BE2C (cell line): ENCODE measurements around the gene PPP1R14B.

Source experiments
- DNase-seq: peaks from one replicate; pipeline ENCODE4 v3.0.0-alpha.2; 2020
- H3K27me3 ChIP-seq: fragments of 250-450 bp; sonication (Bioruptor Pico); 2 replicates; pipeline ENCODE4 v1.5.1; 2020; ENCODE audit warnings: mild to moderate bottlenecking
- H3K36me3 ChIP-seq: fragments of 250-450 bp; sonication (Bioruptor Pico); 2 replicates; pipeline ENCODE4 v1.5.1; 2020; ENCODE audit warnings: mild to moderate bottlenecking
- H3K4me1 ChIP-seq: fragments of 250-450 bp; sonication (Bioruptor Pico); 2 replicates; pipeline ENCODE4 v1.5.1; 2020
- H3K4me3 ChIP-seq: 2 replicates; pipeline ENCODE4 v1.5.1; 2011; ENCODE audit warnings: low read depth, low read length
- H3K9me3 ChIP-seq: fragments of 250-450 bp; sonication (Bioruptor Pico); 2 replicates; pipeline ENCODE4 v1.5.1; 2020
- CTCF ChIP-seq: IDR thresholded peaks from 2 replicates; pipeline ENCODE4 v1.5.1; 2012; ENCODE audit warnings: mild to moderate bottlenecking, low read depth, low read length

Gene PPP1R14B

GRCh38 chr11:64287676-64288352, 41.1 kb upstream of the PPP1R14B start:
- no peaks in the 10 kb centered on the region for H3K9me3 ChIP-seq
- no peak for TF ChIP-seq CTCF
- no peaks in the 10 kb centered on the region for H3K36me3 ChIP-seq
- H3K4me1 ChIP-seq: no peaks in the 10 kb centered on the region
- no peak overlapping the region for H3K4me3 ChIP-seq
- H3K27me3 ChIP-seq: peaks cover 27% of the 10 kb centered on the region
- no peak for DNase-seq

GRCh38 chr11:64286801-64287159, 40.0 kb upstream of the PPP1R14B start:
- Histone ChIP-seq H3K4me3 (no peak overlapping the region), H3K9me3 (no peaks in the 10 kb centered on the region), H3K4me1 (no peaks in the 10 kb centered on the region), H3K36me3 (no peaks in the 10 kb centered on the region), H3K27me3 (peaks cover 17% of the 10 kb centered on the region)
- TF ChIP-seq CTCF: no peak
- DNase-seq: no peak

GRCh38 chr11:64285885-64286800, 39.4 kb upstream of the PPP1R14B start:
- H3K36me3 ChIP-seq: no peaks in the 10 kb centered on the region
- no peaks in the 10 kb centered on the region for H3K9me3 ChIP-seq
- H3K4me1 ChIP-seq: no peaks in the 10 kb centered on the region
- DNase-seq: no peak
- H3K4me3 ChIP-seq: peak overlapping the region; percentile 69
- peaks cover 11% of the 10 kb centered on the region for H3K27me3 ChIP-seq
- 0 out of 2 replicates have a peak, but pooled peaks have one; percentile 19 for TF ChIP-seq CTCF

- DNase-seq: peak; percentile 74
- Histone ChIP-seq H3K4me3 (peak within 1 kb of the TSS; percentile 69), H3K4me1 (no peaks in the 10 kb centered on the region), H3K27me3 (peaks cover 2% of the 10 kb centered on the region; the same call in 1 of the 2 replicates), H3K9me3 (no peaks in the 10 kb centered on the region), H3K36me3 (no peaks in the 10 kb centered on the region)
- no peak for TF ChIP-seq CTCF
These were observed 38.5 kb upstream of the PPP1R14B start, which contains the start of gene GPR137 for GRCh38 chr11:64284962-64285884. Gene GPR137, plus strand, starts transcription at chr11:64285848. Its CDS starts 677 bp downstream, at chr11:64286525.

- H3K4me3 ChIP-seq: peak within 1 kb of the TSS; percentile 69
- no peak for TF ChIP-seq CTCF
These were observed 37.6 kb upstream of the PPP1R14B start, which contains the start of gene BAD for GRCh38 chr11:64284048-64284961. Gene BAD, minus strand, starts transcription at chr11:64284665. Its CDS starts 297 bp downstream, at chr11:64284368.

More at GRCh38 chr11:64284048-64284961, 37.6 kb upstream of the PPP1R14B start, which contains the start of gene BAD:
- DNase-seq: peak; percentile 91
- Histone ChIP-seq H3K36me3 (no peaks in the 10 kb centered on the region), H3K4me1 (no peaks in the 10 kb centered on the region), H3K9me3 (no peaks in the 10 kb centered on the region), H3K27me3 (no peaks in the 10 kb centered on the region)
